22Rv1 (cell line): ENCODE results near the gene EVA1C.
"Not testable (repeated sequence)": the region's sequence is repeated elsewhere in the genome, so short reads cannot be mapped to it uniquely, and the experiment has no call there.

Experiments used
- H3K27ac ChIP-seq: fragments of 450-650 bp; 2 replicates; pipeline ENCODE4 v1.5.1; 2017
- ZFX ChIP-seq: fragments of 450-650 bp; IDR thresholded peaks from 2 replicates; pipeline ENCODE4 v1.6.1; 2017; ENCODE audit warnings: antibody characterized with exemption, borderline replicate concordance
- TF ChIP-seq, protein P1 (sequence below): fragments of 450-650 bp; IDR thresholded peaks from 2 replicates; pipeline ENCODE4 v1.5.1; 2017; ENCODE audit warnings: mild to moderate bottlenecking

EVA1C gene

DNA sequence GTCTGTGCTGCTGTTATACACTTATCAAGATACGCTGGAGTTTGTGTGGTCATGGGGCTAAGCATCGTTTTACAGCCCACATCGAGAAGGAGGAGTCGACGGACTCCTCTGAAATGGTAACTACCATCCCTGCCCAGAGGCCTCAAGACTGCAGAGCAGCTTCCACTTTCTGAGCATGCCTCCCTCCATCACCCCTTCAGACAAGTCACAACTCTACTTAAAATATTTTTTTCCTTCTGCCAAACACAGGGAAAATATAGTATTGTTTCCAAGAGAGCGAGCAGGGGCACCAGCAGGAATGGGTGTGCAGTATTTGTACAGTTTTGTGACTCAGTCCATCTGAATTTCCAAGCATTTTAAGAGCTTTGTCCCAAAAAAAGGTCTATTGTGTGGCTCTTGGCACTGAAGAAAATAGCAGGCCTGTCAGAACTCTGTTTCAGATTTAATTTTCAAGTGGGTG, 14.1 kb downstream of the EVA1C start:
- no peak overlapping the region for H3K27ac ChIP-seq
- TF ChIP-seq, protein P1, sequence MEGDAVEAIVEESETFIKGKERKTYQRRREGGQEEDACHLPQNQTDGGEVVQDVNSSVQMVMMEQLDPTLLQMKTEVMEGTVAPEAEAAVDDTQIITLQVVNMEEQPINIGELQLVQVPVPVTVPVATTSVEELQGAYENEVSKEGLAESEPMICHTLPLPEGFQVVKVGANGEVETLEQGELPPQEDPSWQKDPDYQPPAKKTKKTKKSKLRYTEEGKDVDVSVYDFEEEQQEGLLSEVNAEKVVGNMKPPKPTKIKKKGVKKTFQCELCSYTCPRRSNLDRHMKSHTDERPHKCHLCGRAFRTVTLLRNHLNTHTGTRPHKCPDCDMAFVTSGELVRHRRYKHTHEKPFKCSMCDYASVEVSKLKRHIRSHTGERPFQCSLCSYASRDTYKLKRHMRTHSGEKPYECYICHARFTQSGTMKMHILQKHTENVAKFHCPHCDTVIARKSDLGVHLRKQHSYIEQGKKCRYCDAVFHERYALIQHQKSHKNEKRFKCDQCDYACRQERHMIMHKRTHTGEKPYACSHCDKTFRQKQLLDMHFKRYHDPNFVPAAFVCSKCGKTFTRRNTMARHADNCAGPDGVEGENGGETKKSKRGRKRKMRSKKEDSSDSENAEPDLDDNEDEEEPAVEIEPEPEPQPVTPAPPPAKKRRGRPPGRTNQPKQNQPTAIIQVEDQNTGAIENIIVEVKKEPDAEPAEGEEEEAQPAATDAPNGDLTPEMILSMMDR, result no peak
- no peak for TF ChIP-seq ZFX

DNA sequence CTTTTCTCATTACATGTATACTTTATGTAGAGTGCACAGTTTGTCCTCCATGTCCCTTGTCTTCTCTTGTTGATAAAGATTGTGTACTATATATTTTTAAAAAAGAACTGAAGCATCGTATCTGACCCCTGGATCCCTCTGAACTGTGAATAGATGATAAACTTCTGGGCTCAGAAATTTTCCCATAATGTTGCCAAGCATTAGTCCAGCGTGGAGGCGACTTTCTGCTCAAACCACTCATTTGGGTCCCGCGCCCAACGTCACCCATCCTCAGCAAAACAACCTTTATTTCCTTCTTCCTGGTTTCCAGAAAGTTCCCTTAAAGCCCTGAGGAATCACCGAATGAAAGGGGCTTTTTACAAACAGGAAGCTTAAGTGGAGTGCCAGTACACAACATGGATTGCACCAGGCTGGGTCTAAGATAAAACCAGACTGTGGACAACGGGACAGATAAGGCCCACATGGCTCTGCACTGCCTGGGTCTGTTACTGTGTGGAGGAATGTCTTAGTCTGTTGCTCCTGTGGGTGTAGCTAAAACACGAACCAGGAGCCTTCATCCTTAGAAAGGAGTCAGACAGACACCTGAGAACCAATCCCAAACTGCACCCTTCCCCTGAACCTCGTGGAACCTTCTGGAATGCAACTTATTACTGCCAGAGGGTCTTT, 15.6 kb downstream of the EVA1C start:
- no peak overlapping the region for H3K27ac ChIP-seq
- TF ChIP-seq, protein P1, result no peak
- TF ChIP-seq ZFX, result no peak

DNA sequence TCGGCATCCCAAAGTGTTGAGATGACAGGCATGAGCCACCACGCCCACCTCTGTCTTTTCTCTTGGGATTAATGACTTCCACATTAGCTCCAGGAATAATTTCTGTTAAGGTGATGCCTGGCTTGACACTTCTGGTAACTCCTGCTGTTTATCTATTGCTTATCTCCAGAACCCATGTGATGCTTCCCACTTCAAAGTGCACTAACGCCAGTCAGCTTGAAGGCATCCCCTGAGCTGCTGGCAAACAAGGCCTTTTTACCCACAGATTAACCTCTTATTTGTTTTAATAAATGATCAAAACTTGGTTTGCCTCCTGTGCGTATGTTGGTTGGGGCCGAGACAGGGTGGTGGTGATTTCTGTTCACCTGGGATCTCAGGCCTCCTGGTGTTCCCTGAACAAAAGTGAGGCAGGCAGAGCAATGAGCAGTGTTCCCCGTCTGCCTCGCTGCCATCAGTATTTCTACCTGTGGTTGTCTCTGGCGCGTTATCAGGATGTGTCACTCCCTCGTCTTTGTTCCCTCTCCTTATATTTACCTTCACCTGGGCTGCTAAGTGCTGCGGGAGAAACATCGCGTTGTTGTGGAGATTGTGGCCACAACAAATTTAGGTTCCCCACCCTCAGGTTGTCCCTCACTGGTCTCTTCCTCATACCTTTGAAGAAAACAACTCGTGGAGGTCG, 20.6 kb downstream of the EVA1C start:
- H3K27ac ChIP-seq, result not testable (repeated sequence)

DNA sequence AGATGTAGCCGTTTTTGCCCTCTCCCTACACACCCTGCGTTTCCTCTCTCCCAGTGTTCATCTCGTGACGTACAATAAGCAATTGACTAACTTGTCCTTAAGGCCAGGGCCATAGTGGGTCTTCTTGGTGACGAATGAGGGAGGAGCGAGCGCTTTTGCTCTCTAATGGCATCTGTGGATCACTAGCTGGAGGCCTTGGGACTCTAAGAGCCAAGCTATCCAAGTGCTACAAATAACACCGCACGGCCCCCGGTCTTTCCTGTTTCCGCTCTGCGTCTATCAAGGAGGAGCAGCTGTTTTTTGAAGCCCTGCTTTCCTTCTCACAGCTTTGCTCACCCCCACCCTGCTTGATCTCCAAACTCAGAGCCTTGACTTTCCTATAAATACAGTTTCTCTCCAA, 25.2 kb downstream of the EVA1C start:
- H3K27ac ChIP-seq, result no peak overlapping the region
- TF ChIP-seq, protein P1, result no peak
- TF ChIP-seq ZFX, result no peak

DNA sequence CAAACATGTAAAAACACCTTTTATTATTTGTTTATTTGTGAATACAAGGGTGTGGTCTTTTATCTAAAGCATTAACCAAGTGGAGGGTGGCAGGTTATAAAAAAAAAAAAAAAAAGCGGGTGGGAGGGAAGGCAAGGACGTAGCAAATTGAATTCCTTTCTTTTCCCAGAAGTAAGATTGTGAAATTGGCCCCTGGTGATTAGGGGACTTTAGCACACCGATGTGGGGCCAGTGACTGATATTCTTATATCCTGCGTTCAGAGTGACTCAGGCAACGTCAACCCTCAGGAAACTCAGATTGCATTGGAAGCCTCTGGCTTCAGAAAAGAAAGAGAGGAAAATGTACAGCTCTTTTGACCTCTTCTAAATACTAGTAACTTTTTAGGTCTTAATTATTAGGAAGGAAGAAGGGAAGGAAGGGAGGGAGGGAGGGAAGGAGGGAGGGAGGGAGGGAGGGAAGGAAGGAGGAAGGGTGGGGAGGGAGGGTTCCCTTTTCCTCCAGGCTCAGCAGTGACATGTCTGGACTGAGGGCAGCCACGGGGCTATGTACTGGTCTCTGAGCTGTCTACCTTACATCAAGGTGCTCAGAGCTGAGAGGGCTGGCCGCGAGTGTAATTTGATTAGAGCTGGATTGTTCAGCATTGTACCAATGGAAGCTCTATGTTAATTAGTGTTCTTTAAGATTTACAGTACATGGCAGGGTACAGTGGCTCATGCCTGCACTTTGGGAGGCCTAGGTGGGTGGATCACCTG, 30.2 kb downstream of the EVA1C start:
- no peak for TF ChIP-seq ZFX
- TF ChIP-seq, protein P1, result no peak
- H3K27ac ChIP-seq, result no peak overlapping the region

DNA sequence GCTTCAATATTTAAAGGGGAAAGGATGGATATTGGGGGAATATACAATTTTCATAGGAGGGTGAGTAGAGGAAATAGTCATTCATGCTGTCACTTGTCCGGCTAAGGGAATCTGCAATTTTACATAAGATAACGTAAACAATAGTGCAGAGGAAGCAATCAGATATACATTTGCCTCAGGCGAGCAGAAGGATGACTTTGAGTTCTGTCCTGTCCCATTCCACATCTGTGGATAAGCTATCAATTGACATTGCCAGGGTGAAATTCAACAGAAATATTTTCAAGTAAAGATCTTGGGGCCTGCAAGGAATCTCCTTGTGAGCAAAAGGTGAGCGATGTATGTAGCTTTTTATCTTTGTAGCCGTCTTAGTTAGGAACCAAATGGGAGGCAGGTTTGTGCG, 32.6 kb downstream of the EVA1C start:
- TF ChIP-seq, protein P1, result no peak
- TF ChIP-seq ZFX, result no peak
- no peak overlapping the region for H3K27ac ChIP-seq

DNA sequence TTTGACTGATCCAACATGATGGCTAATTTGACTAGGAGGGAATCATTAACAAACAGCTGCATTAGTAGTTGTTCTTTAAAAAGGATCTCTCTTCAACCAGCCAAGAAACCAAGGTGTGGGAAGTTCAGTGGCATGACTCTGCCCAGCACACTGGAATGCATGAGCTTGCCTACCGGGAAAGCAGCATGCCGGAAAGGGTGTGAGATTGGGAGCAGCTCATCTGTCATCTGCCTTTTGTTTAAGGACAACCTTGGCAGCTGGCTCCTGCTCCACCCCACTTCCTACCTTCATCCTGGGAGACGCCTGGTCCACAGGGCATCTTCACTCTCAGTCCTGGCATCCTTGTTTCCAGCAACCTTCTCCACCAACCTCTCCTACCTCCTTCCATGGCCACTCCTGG, 33.9 kb downstream of the EVA1C start:
- H3K27ac ChIP-seq, result not testable (repeated sequence)

DNA sequence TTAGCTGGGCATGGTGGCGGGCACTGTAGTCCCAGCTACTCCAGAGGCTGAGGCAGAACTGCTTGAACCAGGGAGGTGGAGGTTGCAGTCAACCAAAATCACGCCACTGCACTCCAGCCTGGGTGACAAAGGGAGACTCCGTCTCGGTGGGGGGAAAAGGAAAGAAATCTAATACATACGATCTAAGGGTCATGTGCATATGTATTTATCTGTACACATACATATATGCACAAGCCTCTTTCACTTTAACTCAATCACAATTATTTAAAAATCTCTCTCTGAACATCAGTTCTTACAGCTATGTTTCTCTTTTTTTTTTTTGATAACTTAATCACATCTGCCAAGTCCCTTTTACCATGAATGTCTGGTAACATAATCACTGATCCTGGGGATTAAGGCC, 34.7 kb downstream of the EVA1C start:
- no peak for TF ChIP-seq ZFX
- TF ChIP-seq, protein P1, result no peak

More for the DNA sequence above, 34.7 kb downstream of the EVA1C start:
- H3K27ac ChIP-seq, result no peak overlapping the region
